ENCODE results near the gene USH2A.
"Not testable (repeated sequence)": the region's sequence is repeated elsewhere in the genome, so short reads cannot be mapped to it uniquely, and the experiment has no call there.

The USH2A gene

GRCh38 chr1:216201946-216202345, 221.3 kb downstream of the USH2A start:
- DNase-seq (ENCODE audit: low read depth): no peak

- no peak for DNase-seq (ENCODE audit: low read depth)
Measured at GRCh38 chr1:216200941-216201340, 222.3 kb downstream of the USH2A start.

GRCh38 chr1:216194721-216195120, 228.5 kb downstream of the USH2A start:
- DNase-seq (ENCODE audit: low read depth): no peak

- DNase-seq (ENCODE audit: low read depth): no peak
Measured at GRCh38 chr1:216193839-216194443, 229.3 kb downstream of the USH2A start.

- no peak for DNase-seq (ENCODE audit: low read depth)
Measured at GRCh38 chr1:216190438-216190837, 232.8 kb downstream of the USH2A start.

GRCh38 chr1:216186816-216187215, 236.4 kb downstream of the USH2A start:
- DNase-seq (ENCODE audit: low read depth): no peak

GRCh38 chr1:216186141-216186540, 237.1 kb downstream of the USH2A start:
- no peak for DNase-seq (ENCODE audit: low read depth)

- no peak for DNase-seq (ENCODE audit: low read depth)
Measured at GRCh38 chr1:216184126-216184680, 239.0 kb downstream of the USH2A start.

- no peak for DNase-seq (ENCODE audit: low read depth)
Measured at GRCh38 chr1:216183454-216183853, 239.8 kb downstream of the USH2A start.

- no peak for DNase-seq (ENCODE audit: low read depth)
Measured at GRCh38 chr1:216183007-216183406, 240.2 kb downstream of the USH2A start.

GRCh38 chr1:216181590-216181989, 241.7 kb downstream of the USH2A start:
- no peak for DNase-seq (ENCODE audit: low read depth)

- DNase-seq (ENCODE audit: low read depth): no peak
Measured at GRCh38 chr1:216178281-216178680, 245.0 kb downstream of the USH2A start.

- DNase-seq (ENCODE audit: low read depth): no peak
Measured at GRCh38 chr1:216176970-216177369, 246.3 kb downstream of the USH2A start.

GRCh38 chr1:216175714-216176113, 247.5 kb downstream of the USH2A start:
- no peak for DNase-seq (ENCODE audit: low read depth)

- DNase-seq (ENCODE audit: low read depth): no peak
Measured at GRCh38 chr1:216173376-216173995, 249.8 kb downstream of the USH2A start.

GRCh38 chr1:216169351-216169750, 253.9 kb downstream of the USH2A start:
- DNase-seq (ENCODE audit: low read depth): no peak

GRCh38 chr1:216168546-216168945, 254.7 kb downstream of the USH2A start:
- DNase-seq (ENCODE audit: low read depth): no peak

GRCh38 chr1:216154063-216154462, 269.2 kb downstream of the USH2A start:
- DNase-seq (ENCODE audit: low read depth): no peak

- DNase-seq (ENCODE audit: low read depth): no peak
Measured at GRCh38 chr1:216153130-216153529, 270.1 kb downstream of the USH2A start.

- DNase-seq (ENCODE audit: low read depth): not testable (repeated sequence)
Measured at GRCh38 chr1:216145451-216146018, 277.7 kb downstream of the USH2A start.

GRCh38 chr1:216144661-216145450, 278.4 kb downstream of the USH2A start:
- no peak for DNase-seq (ENCODE audit: low read depth)

GRCh38 chr1:216142921-216143320, 280.3 kb downstream of the USH2A start:
- no peak for DNase-seq (ENCODE audit: low read depth)
